Measurements from ENCODE around the gene SEMA4C. TPM values are rescaled to one million over a fixed set of nuclear protein-coding genes. Genes with fewer than 3 reads are reported as not detected.
A peak's percentile ranks its signal among the peaks of the same experiment; 100 is the strongest.

Gene SEMA4C
- total RNA-seq (10 to 100 TPM; 25.9 to 28.6 TPM), polyA plus RNA-seq (ENCODE audit: insufficient read length in 6 of 6) (10 to 100 TPM; 41.1 to 60.2 (median 47.4) TPM)
- long read RNA-seq, donor 1, partial matches to known transcripts = 0 of 1 reads
- long read RNA-seq, donor 1, other reads (novel, unspliced or antisense) = 0 of 1 reads
- long read RNA-seq, donor 2, partial matches to known transcripts = 0 of 1 reads
- long read RNA-seq, donor 2, other reads (novel, unspliced or antisense) = 0 of 1 reads
- long read RNA-seq, donor 3, partial matches to known transcripts = 0 of 1 reads
- long read RNA-seq, donor 3, other reads (novel, unspliced or antisense) = 0 of 1 reads
- long read RNA-seq, donor 4 = 0 reads
- long read RNA-seq, donor 5, partial matches to known transcripts = 0 of 2 reads
- long read RNA-seq, donor 5, other reads (novel, unspliced or antisense) = 0 of 2 reads
- long read RNA-seq, donor 6, partial matches to known transcripts = 0 of 2 reads
- long read RNA-seq, donor 6, other reads (novel, unspliced or antisense) = 0 of 2 reads
- long read RNA-seq, donor 7, partial matches to known transcripts = 0 of 1 reads
- long read RNA-seq, donor 7, other reads (novel, unspliced or antisense) = 0 of 1 reads
- long read RNA-seq, donor 8, partial matches to known transcripts = 0 of 4 reads
- long read RNA-seq, donor 8, other reads (novel, unspliced or antisense) = 0 of 4 reads
- long read RNA-seq, donor 9 = 0 reads
- long read RNA-seq, donor 10 = 0 reads
- long read RNA-seq, donor 11, partial matches to known transcripts = 0 of 12 reads
- long read RNA-seq, donor 11, other reads (novel, unspliced or antisense) = 6 of 12 reads
- long read RNA-seq, donor 12, partial matches to known transcripts = 0 of 5 reads
- long read RNA-seq, donor 12, other reads (novel, unspliced or antisense) = 0 of 5 reads

- peak in 2 of 4 donors; percentile 71 to 86 for DNase-seq
- H3K27ac ChIP-seq = peak within 1 kb of the TSS; percentile 89 to 95
- peak; percentile 60 for ATAC-seq
- H3K27me3 ChIP-seq = peaks cover 0 to 90% of the 10 kb centered on the region in 2 donors
- no peaks in the 10 kb centered on the region for H3K9me3 ChIP-seq
- no peak for TF ChIP-seq CTCF (IDR thresholded peaks at IDR 0.05)
- peaks cover 0 to 9% of the 10 kb centered on the region in 2 donors for H3K36me3 ChIP-seq
- intact Hi-C loops (cut with DNase I) = no loop called here
- H3K4me3 ChIP-seq = peak within 1 kb of the TSS; percentile 88 to 96
- H3K4me1 ChIP-seq = peaks cover 19 to 76% of the 10 kb centered on the region in 2 donors
These were observed at the start of gene SEMA4C for GRCh38 chr2:96869822-96870625. Gene SEMA4C, minus strand, starts transcription at chr2:96870080. Its CDS starts 2,194 bp downstream, at chr2:96867886.

- ATAC-seq = no peak
- DNase-seq = peak in 1 of 4 donors; percentile 19
- intact Hi-C loops (cut with DNase I) = no loop called here
These were observed 49.1 kb upstream of the SEMA4C start for GRCh38 chr2:96918754-96919550.

GRCh38 chr2:96918092-96918753, 48.3 kb upstream of the SEMA4C start:
- Histone ChIP-seq H3K4me3 (no peak overlapping the region), H3K27me3 (no peaks in the 10 kb centered on the region), H3K36me3 (no peaks in the 10 kb centered on the region), H3K27ac (no peak overlapping the region), H3K4me1 (peaks cover 0 to 13% of the 10 kb centered on the region in 2 donors), H3K9me3 (peaks cover 0 to 4% of the 10 kb centered on the region in 2 donors)
- TF ChIP-seq CTCF (IDR thresholded peaks at IDR 0.05) = no peak
- DNase-seq (no peak), ATAC-seq (no peak)
- intact Hi-C loops (cut with DNase I) = no loop called here

More at GRCh38 chr2:96918754-96919550, 49.1 kb upstream of the SEMA4C start:
- no peaks in the 10 kb centered on the region for H3K36me3 ChIP-seq
- peaks cover 0 to 4% of the 10 kb centered on the region in 2 donors for H3K9me3 ChIP-seq
- no peak overlapping the region for H3K4me3 ChIP-seq
- H3K4me1 ChIP-seq = peaks cover 0 to 6% of the 10 kb centered on the region in 2 donors
- no peaks in the 10 kb centered on the region for H3K27me3 ChIP-seq
- no peak for TF ChIP-seq CTCF (IDR thresholded peaks at IDR 0.05)
- H3K27ac ChIP-seq = no peak overlapping the region
